Stomach (tissue), 4 donors: ENCODE data around the gene PPP2R2B.

ENCODE experiments used
- CTCF ChIP-seq, 7 experiments: fragments of 450-650 bp in 4 of 7; fragments of 200-600 bp in 3 of 7; sonication (generic) in 3 of 7; IDR thresholded peaks; one replicate each; pipeline ENCODE4 v1.5.1; 2016 to 2019; ENCODE audit warnings: antibody characterized with exemption in 7 of 7, control low read depth in 2 of 7, mild to moderate bottlenecking in 1 of 7
- POLR2A ChIP-seq, 4 donors: fragments of 450-650 bp; IDR thresholded peaks; one replicate each; pipeline ENCODE4 v1.6.1; 2016; ENCODE audit warnings: antibody characterized with exemption in 4 of 4, control low read depth in 2 of 4, mild to moderate bottlenecking in 1 of 4, moderate library complexity in 1 of 4
- POLR2AphosphoS5 ChIP-seq, 3 donors: sonication (generic); formaldehyde crosslinking; IDR thresholded peaks; one replicate each; pipeline ENCODE4 v1.6.1; 2016; ENCODE audit warnings: antibody characterized with exemption in 3 of 3

GRCh38 chr5:146660376-146660960 lies 218.1 kb downstream of the PPP2R2B start:
- TF ChIP-seq CTCF (IDR thresholded peaks at IDR 0.05), result no peak
- TF ChIP-seq POLR2A (IDR thresholded peaks at IDR 0.05), result no peak
- TF ChIP-seq POLR2AphosphoS5 (IDR thresholded peaks at IDR 0.05), result no peak
